Activated CD4-positive, CD25-positive, alpha-beta regulatory T cell treated with anti-CD3 and anti-CD28 coated beads, Interleukin-2, amount 50 U/mL, for 72 hours (primary cell): Measurements from ENCODE around the gene MAPK8IP1.
"Not testable (repeated sequence)": the region's sequence is repeated elsewhere in the genome, so short reads cannot be mapped to it uniquely, and the experiment has no call there.

Experiments used
- DNase-seq: peaks from one replicate; pipeline ENCODE4 v3.0.0; 2021

Gene MAPK8IP1

GRCh38 chr11:45885274-45885920 is at the start of gene MAPK8IP1:
Gene MAPK8IP1 (plus strand): TSS chr11:45885651. CDS start chr11:45885821, 170 bp downstream.
- DNase-seq: peak; percentile 62

GRCh38 chr11:45839204-45839603 is 46.2 kb upstream of the MAPK8IP1 start:
- DNase-seq: no peak

- DNase-seq: not testable (repeated sequence)
Observed at GRCh38 chr11:45840251-45840650, 45.2 kb upstream of the MAPK8IP1 start.

- peak; percentile 82 for DNase-seq
Observed at GRCh38 chr11:45843158-45843924, 42.1 kb upstream of the MAPK8IP1 start.

- no peak for DNase-seq
Observed at GRCh38 chr11:45844822-45845578, 40.5 kb upstream of the MAPK8IP1 start.

GRCh38 chr11:45846174-45846675 is 39.2 kb upstream of the MAPK8IP1 start:
- no peak for DNase-seq

GRCh38 chr11:45846974-45847910 is 38.2 kb upstream of the MAPK8IP1 start, which contains the start of gene CRY2:
Gene CRY2 (plus strand): TSS chr11:45847475. CDS start chr11:45847491, 16 bp downstream.
- DNase-seq: peak; percentile 99

GRCh38 chr11:45847911-45848316 is 37.5 kb upstream of the MAPK8IP1 start:
- DNase-seq: peak; percentile 52

- DNase-seq: no peak
Observed at GRCh38 chr11:45848654-45849081, 36.8 kb upstream of the MAPK8IP1 start.

- no peak for DNase-seq
Observed at GRCh38 chr11:45850446-45850845, 35.0 kb upstream of the MAPK8IP1 start.

- DNase-seq: no peak
Observed at GRCh38 chr11:45851228-45851627, 34.2 kb upstream of the MAPK8IP1 start.

GRCh38 chr11:45852018-45852711 is 33.3 kb upstream of the MAPK8IP1 start:
- DNase-seq: no peak

- no peak for DNase-seq
Observed at GRCh38 chr11:45852712-45853101, 32.7 kb upstream of the MAPK8IP1 start.

GRCh38 chr11:45853332-45854219 is 31.9 kb upstream of the MAPK8IP1 start:
- no peak for DNase-seq

GRCh38 chr11:45855308-45855707 is 30.1 kb upstream of the MAPK8IP1 start:
- DNase-seq: no peak

GRCh38 chr11:45856044-45856468 is 29.4 kb upstream of the MAPK8IP1 start:
- DNase-seq: no peak

GRCh38 chr11:45857961-45858474 is 27.4 kb upstream of the MAPK8IP1 start:
- no peak for DNase-seq

GRCh38 chr11:45858751-45859398 is 26.6 kb upstream of the MAPK8IP1 start:
- DNase-seq: no peak

GRCh38 chr11:45859661-45860140 is 25.8 kb upstream of the MAPK8IP1 start:
- DNase-seq: no peak
